H9 (cell line): ENCODE data around the gene PTPRN2. TPM values are rescaled to one million over a fixed set of nuclear protein-coding genes. Genes with fewer than 3 reads are reported as not detected.

ENCODE experiments used
- DNase-seq: peaks from one replicate; pipeline ENCODE4 v3.0.0-alpha.2; 2017
- H2AFZ ChIP-seq: one replicate; pipeline ENCODE4 v1.6.1; 2013; ENCODE audit warnings: mild to moderate bottlenecking, low read length, control low read depth, moderate library complexity
- H2AK5ac ChIP-seq: 2 replicates; pipeline ENCODE4 v1.6.1; 2013; ENCODE audit warnings: low read length, control low read depth, mixed read lengths; ENCODE audit not compliant: insufficient read length
- H2BK120ac ChIP-seq: one replicate; pipeline ENCODE4 v1.6.1; 2013; ENCODE audit warnings: low read depth, mild to moderate bottlenecking, low read length, control low read depth, inconsistent platforms; ENCODE audit not compliant: poor library complexity, severe bottlenecking
- H2BK12ac ChIP-seq: 2 replicates; pipeline ENCODE4 v1.6.1; 2013; ENCODE audit warnings: low read length, control low read depth, mixed read lengths, low read depth; ENCODE audit not compliant: insufficient read length
- H2BK15ac ChIP-seq: 2 replicates; pipeline ENCODE4 v1.6.1; 2013; ENCODE audit warnings: low read depth, low read length, control low read depth
- H2BK20ac ChIP-seq: one replicate; pipeline ENCODE4 v1.6.1; 2013; ENCODE audit warnings: low read depth, mild to moderate bottlenecking, low read length, control low read depth, inconsistent platforms; ENCODE audit not compliant: poor library complexity, severe bottlenecking
- H2BK5ac ChIP-seq: 2 replicates; pipeline ENCODE4 v1.6.1; 2013; ENCODE audit warnings: low read length, control low read depth, mixed read lengths; ENCODE audit not compliant: insufficient read length
- H3K14ac ChIP-seq: 2 replicates; pipeline ENCODE4 v1.6.1; 2013; ENCODE audit warnings: low read length, control low read depth; ENCODE audit not compliant: insufficient read depth
- H3K18ac ChIP-seq: 2 replicates; pipeline ENCODE4 v1.6.1; 2013; ENCODE audit warnings: low read depth, mild to moderate bottlenecking, mixed read lengths, low read length, control low read depth; ENCODE audit not compliant: insufficient read length
- H3K23ac ChIP-seq: 2 replicates; pipeline ENCODE4 v1.6.1; 2013; ENCODE audit warnings: low read length, control low read depth, mixed read lengths, low read depth; ENCODE audit not compliant: insufficient read length
- H3K23me2 ChIP-seq: 2 replicates; pipeline ENCODE4 v1.6.1; 2013; ENCODE audit warnings: low read depth, mild to moderate bottlenecking, mixed read lengths, low read length, control low read depth; ENCODE audit not compliant: insufficient read length, poor library complexity, severe bottlenecking
- H3K27ac ChIP-seq: 2 replicates; pipeline ENCODE4 v1.5.1; 2013; ENCODE audit warnings: low read length, control low read depth, mixed read lengths, low read depth; ENCODE audit not compliant: insufficient read length
- H3K27me3 ChIP-seq: 2 replicates; pipeline ENCODE4 v1.6.1; 2013; ENCODE audit warnings: low read length, control low read depth, inconsistent platforms; ENCODE audit not compliant: insufficient read depth
- H3K4ac ChIP-seq: 2 replicates; pipeline ENCODE4 v1.6.1; 2013; ENCODE audit warnings: low read depth, mild to moderate bottlenecking, control low read depth, inconsistent platforms, low read length, moderate library complexity
- H3K4me1 ChIP-seq: 2 replicates; pipeline ENCODE4 v1.6.1; 2013; ENCODE audit warnings: low read length, control low read depth, inconsistent platforms; ENCODE audit not compliant: insufficient read depth
- H3K4me2 ChIP-seq: 2 replicates; pipeline ENCODE4 v1.6.1; 2013; ENCODE audit warnings: low read length, control low read depth, mixed read lengths; ENCODE audit not compliant: insufficient read length, insufficient read depth
- H3K56ac ChIP-seq: 2 replicates; pipeline ENCODE4 v1.6.1; 2013; ENCODE audit warnings: low read depth, mild to moderate bottlenecking, mixed read lengths, low read length, control low read depth; ENCODE audit not compliant: insufficient read length
- H3K79me1 ChIP-seq: 2 replicates; pipeline ENCODE4 v1.6.1; 2013; ENCODE audit warnings: low read depth, mild to moderate bottlenecking, moderate library complexity, low read length, control low read depth, inconsistent platforms; ENCODE audit not compliant: insufficient read depth, poor library complexity, severe bottlenecking
- H3K79me2 ChIP-seq: 2 replicates; pipeline ENCODE4 v1.6.1; 2013; ENCODE audit warnings: low read length, control low read depth, inconsistent platforms; ENCODE audit not compliant: insufficient read depth
- H3K9ac ChIP-seq: 2 replicates; pipeline ENCODE4 v1.6.1; 2013; ENCODE audit warnings: low read length, control low read depth, mixed read lengths; ENCODE audit not compliant: insufficient read length; ENCODE audit errors: extremely low read depth
- H3K9me3 ChIP-seq: one replicate; pipeline ENCODE4 v1.6.1; 2013; ENCODE audit warnings: low read depth, low read length, inconsistent platforms; ENCODE audit not compliant: control insufficient read depth
- H3T11ph ChIP-seq: one replicate; pipeline ENCODE4 v1.6.1; 2013; ENCODE audit warnings: mild to moderate bottlenecking, low read length, control low read depth, inconsistent platforms
- H4K20me1 ChIP-seq: one replicate; pipeline ENCODE4 v1.6.1; 2013; ENCODE audit not compliant: control insufficient read depth, insufficient read length, insufficient read depth
- H4K5ac ChIP-seq: 2 replicates; pipeline ENCODE4 v1.6.1; 2013; ENCODE audit warnings: low read depth, mild to moderate bottlenecking, mixed read lengths, low read length, control low read depth; ENCODE audit not compliant: insufficient read length
- H4K8ac ChIP-seq: replicated peaks from 2 replicates; pipeline ENCODE4 v1.6.1; 2013; ENCODE audit warnings: low read length, control low read depth, mixed read lengths, low read depth; ENCODE audit not compliant: insufficient read length
- H4K91ac ChIP-seq: 2 replicates; pipeline ENCODE4 v1.6.1; 2013; ENCODE audit warnings: low read depth, mild to moderate bottlenecking, moderate library complexity, mixed read lengths, low read length, control low read depth; ENCODE audit not compliant: insufficient read length
- H3K27ac Mint-ChIP-seq, 3 experiments: 2 replicates in 2 of 3; 3 replicates in 1 of 3; pipeline ENCODE4 v1.8.0; 2020 to 2021; ENCODE audit warnings: mixed read lengths in 3 of 3, mild to moderate bottlenecking in 1 of 3, moderate library complexity in 1 of 3
- H3K27me3 Mint-ChIP-seq: 2 replicates; pipeline ENCODE4 v1.8.0; 2021; ENCODE audit warnings: low read depth, mild to moderate bottlenecking, moderate library complexity, mixed read lengths
- H3K36me3 Mint-ChIP-seq, 3 experiments: 2 replicates in 2 of 3; 3 replicates in 1 of 3; pipeline ENCODE4 v1.8.0; 2020 to 2021; ENCODE audit warnings: low read depth in 3 of 3, mixed read lengths in 3 of 3; ENCODE audit not compliant: insufficient read depth in 1 of 3
- H3K4me1 Mint-ChIP-seq, 2 experiments: 2 replicates each; pipeline ENCODE4 v1.8.0; 2020; ENCODE audit warnings: mixed read lengths in 2 of 2
- H3K4me3 Mint-ChIP-seq, 2 experiments: 2 replicates in 1 of 2; 3 replicates in 1 of 2; pipeline ENCODE4 v1.8.0; 2020 to 2021; ENCODE audit warnings: mild to moderate bottlenecking in 2 of 2, mixed read lengths in 2 of 2, moderate library complexity in 1 of 2
- H3K9me3 Mint-ChIP-seq, 2 experiments: 2 replicates in 1 of 2; 3 replicates in 1 of 2; pipeline ENCODE4 v1.8.0; 2020; ENCODE audit warnings: mild to moderate bottlenecking in 2 of 2, mixed read lengths in 2 of 2, moderate library complexity in 1 of 2
- CTCF ChIP-seq: fragments of 200-600 bp; sonication (generic); conservative IDR thresholded peaks from 3 replicates; pipeline ENCODE4 v1.8.0; 2021; ENCODE audit warnings: antibody characterized with exemption, mild to moderate bottlenecking
- WGBS: extraction: QIAGEN DNeasy Blood & Tissue Kit; methylation state at CpG from one replicate; pipeline ENCODE4 v1.1.7; 2013; ENCODE audit warnings: missing lambda C conversion rate, low lambda C conversion rate, mixed read lengths; ENCODE audit not compliant: insufficient read length; ENCODE audit errors: extremely low coverage; 5-methylcytosine and 5-hydroxymethylcytosine counted together
- total RNA-seq: library from RNA; stranded (reverse); gene quantifications from 2 replicates; pipeline ENCODE4 v1.2.1, GENCODE V29; 2021

Gene PTPRN2
- total RNA-seq, 1 experiment from 2014 or later = 5.2 TPM

- Histone ChIP-seq H3K4me1 (no peaks in the 10 kb centered on the region), H3K27ac (no peak overlapping the region), H3K79me2 (no peaks in the 10 kb centered on the region), H3K4me2 (no peak overlapping the region), H4K8ac (no peak overlapping the region), H3K4ac (no peak overlapping the region), H2AFZ (no peak overlapping the region), H3K23me2 (no peaks in the 10 kb centered on the region), H2BK20ac (no peak overlapping the region), H2AK5ac (no peak overlapping the region), H4K5ac (no peak overlapping the region), H2BK5ac (no peak overlapping the region), H3K18ac (no peak overlapping the region), H3K56ac (no peak overlapping the region), H4K91ac (no peak overlapping the region), H3K23ac (no peak overlapping the region), H2BK120ac (no peak overlapping the region), H3T11ph (no peak overlapping the region), H4K20me1 (no peaks in the 10 kb centered on the region), H2BK15ac (no peak overlapping the region), H3K27me3 (no peaks in the 10 kb centered on the region), H2BK12ac (no peak overlapping the region), H3K14ac (no peak overlapping the region; the same call in 1 of the 2 replicates), H3K9ac (no peak overlapping the region), H3K79me1 (no peaks in the 10 kb centered on the region), H3K9me3 (no peaks in the 10 kb centered on the region)
- no peaks in the 10 kb centered on the region; a peak in 1 of 5 replicates for H3K9me3 Mint-ChIP-seq
- no CpG with 5 or more reads among the region's 11 CpGs for WGBS
- no peak for TF ChIP-seq CTCF
- H3K27me3 Mint-ChIP-seq = peaks cover 16% of the 10 kb centered on the region
- H3K4me1 Mint-ChIP-seq = peaks cover 11 to 18% of the 10 kb centered on the region in 2 experiments
- no peak for DNase-seq
- H3K36me3 Mint-ChIP-seq = no peaks in the 10 kb centered on the region
- H3K27ac Mint-ChIP-seq = no peak overlapping the region
- H3K4me3 Mint-ChIP-seq = no peak overlapping the region
These were observed 43.8 kb downstream of the PTPRN2 start for GRCh38 chr7:158543840-158544239.
